Smooth muscle cell (in vitro differentiated cells): ENCODE results near the gene ZDHHC5. TPM values are rescaled to one million over a fixed set of nuclear protein-coding genes. Genes with fewer than 3 reads are reported as not detected.

Source experiments
- DNase-seq: peaks from one replicate; lab custom pipeline; 2025; ENCODE audit not compliant: unreplicated experiment; lab: John Stamatoyannopoulos, UW
- H2AFZ ChIP-seq: fragments of 200-600 bp; sonication (generic); 2 replicates; pipeline ENCODE4 v1.6.0; 2016; ENCODE audit warnings: antibody characterized with exemption, low read depth, mild to moderate bottlenecking
- H3F3A ChIP-seq: fragments of 200-600 bp; sonication (generic); 2 replicates; pipeline ENCODE4 v1.6.0; 2017; ENCODE audit warnings: antibody characterized with exemption, low read depth
- H3K27ac ChIP-seq: fragments of 200-600 bp; sonication (generic); 2 replicates; pipeline ENCODE4 v1.5.1; 2016; ENCODE audit warnings: low read depth, mild to moderate bottlenecking
- H3K27me3 ChIP-seq: fragments of 200-600 bp; sonication (generic); 2 replicates; pipeline ENCODE4 v1.6.1; 2016; ENCODE audit warnings: low read depth, mild to moderate bottlenecking
- H3K36me3 ChIP-seq: fragments of 200-600 bp; sonication (generic); 2 replicates; pipeline ENCODE4 v1.5.1; 2016; ENCODE audit warnings: low read depth
- H3K4me1 ChIP-seq: fragments of 200-600 bp; sonication (generic); 2 replicates; pipeline ENCODE4 v1.5.1; 2016; ENCODE audit warnings: low read depth
- H3K4me2 ChIP-seq: fragments of 200-600 bp; sonication (generic); 2 replicates; pipeline ENCODE4 v1.6.0; 2016; ENCODE audit warnings: mild to moderate bottlenecking
- H3K4me3 ChIP-seq: fragments of 200-600 bp; sonication (generic); 2 replicates; pipeline ENCODE4 v1.5.1; 2016; ENCODE audit warnings: mild to moderate bottlenecking
- H3K79me2 ChIP-seq: fragments of 200-600 bp; sonication (generic); 2 replicates; pipeline ENCODE4 v1.6.0; 2016; ENCODE audit warnings: low read depth, mild to moderate bottlenecking
- H3K9ac ChIP-seq: fragments of 200-600 bp; sonication (generic); 2 replicates; pipeline ENCODE4 v1.6.0; 2016; ENCODE audit warnings: low read depth
- H3K9me3 ChIP-seq: fragments of 200-600 bp; sonication (generic); replicated peaks from 2 replicates; pipeline ENCODE4 v1.5.1; 2016; ENCODE audit warnings: low read depth
- H4K20me1 ChIP-seq: fragments of 200-600 bp; sonication (generic); 2 replicates; pipeline ENCODE4 v1.6.0; 2016; ENCODE audit warnings: low read depth
- CTCF ChIP-seq: fragments of 200-600 bp; sonication (generic); IDR thresholded peaks from 2 replicates; pipeline ENCODE4 v1.5.1; 2017; ENCODE audit warnings: borderline replicate concordance, mild to moderate bottlenecking, antibody characterized with exemption; ENCODE audit not compliant: insufficient read depth, poor library complexity, severe bottlenecking
- WGBS: methylation state at CpG from one replicate; pipeline ENCODE4 v1.1.7; 2016; ENCODE audit warnings: low lambda C conversion rate; 5-methylcytosine and 5-hydroxymethylcytosine counted together
- polyA plus RNA-seq: library from polyadenylated mRNA; unstranded; fragments of >200 nt; fragmentation: Nextera tagmentation; extraction: Ambion mirVana; gene quantifications from 2 replicates; pipeline ENCODE4 v1.2.1, GENCODE V29; 2016
- total RNA-seq: library from RNA; depleted of rRNA; stranded (reverse); fragments of >200 nt; gene quantifications from 2 replicates; pipeline ENCODE4 v1.2.3, GENCODE V29; 2014

ZDHHC5 gene
- total and polyA plus RNA-seq, 2 experiments from 2014 or later = 34.5 to 38.0 TPM

- H3K27me3 ChIP-seq = no peaks in the 10 kb centered on the region
- H3K9ac ChIP-seq = no peak overlapping the region
- no peak overlapping the region for H2AFZ ChIP-seq
- no peaks in the 10 kb centered on the region for H3F3A ChIP-seq
- peaks cover 80% of the 10 kb centered on the region for H3K79me2 ChIP-seq
- H3K4me1 ChIP-seq = no peaks in the 10 kb centered on the region
- H3K4me2 ChIP-seq = no peak overlapping the region
- H3K36me3 ChIP-seq = no peaks in the 10 kb centered on the region
- no peak for DNase-seq
- 92% methylated on average over 7 of the region's 7 CpGs for WGBS
- H3K4me3 ChIP-seq = no peak overlapping the region
- H4K20me1 ChIP-seq = peaks cover 51% of the 10 kb centered on the region
- no peak for TF ChIP-seq CTCF
- H3K9me3 ChIP-seq = no peaks in the 10 kb centered on the region
- H3K27ac ChIP-seq = no peak overlapping the region
Measured at GRCh38 chr11:57729479-57729878, 61.6 kb downstream of the ZDHHC5 start.

- Histone ChIP-seq H3K9ac (no peak overlapping the region), H3F3A (no peaks in the 10 kb centered on the region), H3K4me1 (no peaks in the 10 kb centered on the region), H3K9me3 (no peaks in the 10 kb centered on the region), H3K27me3 (no peaks in the 10 kb centered on the region), H3K79me2 (peaks cover 57% of the 10 kb centered on the region), H2AFZ (no peak overlapping the region), H3K4me3 (no peak overlapping the region), H3K4me2 (no peak overlapping the region), H4K20me1 (peaks cover 37% of the 10 kb centered on the region), H3K27ac (no peak overlapping the region), H3K36me3 (no peaks in the 10 kb centered on the region)
- TF ChIP-seq CTCF = no peak
- 100% methylated on average over 1 of the region's 1 CpG for WGBS
- no peak for DNase-seq
Measured at GRCh38 chr11:57732661-57733060, 64.7 kb downstream of the ZDHHC5 start.

GRCh38 chr11:57735619-57736298 is 67.8 kb downstream of the ZDHHC5 start:
- WGBS = 81% methylated on average over 3 of the region's 3 CpGs
- no peaks in the 10 kb centered on the region for H3K27me3 ChIP-seq
- H3K4me3 ChIP-seq = no peak overlapping the region
- peaks cover 34% of the 10 kb centered on the region for H3K79me2 ChIP-seq
- no peaks in the 10 kb centered on the region for H3K4me1 ChIP-seq
- no peak for DNase-seq
- H3K36me3 ChIP-seq = no peaks in the 10 kb centered on the region
- no peak overlapping the region for H3K27ac ChIP-seq
- no peak overlapping the region for H3K4me2 ChIP-seq
- no peaks in the 10 kb centered on the region for H3K9me3 ChIP-seq
- peaks cover 14% of the 10 kb centered on the region for H3F3A ChIP-seq
- no peak for TF ChIP-seq CTCF
- H2AFZ ChIP-seq = no peak overlapping the region
- no peak overlapping the region for H3K9ac ChIP-seq
- H4K20me1 ChIP-seq = peaks cover 23% of the 10 kb centered on the region
